Liver (tissue), 3 donors: ENCODE data around the gene ALDOA.

Experiments
- CTCF ChIP-seq: fragments of 150-350 bp; IDR thresholded peaks from 2 replicates; pipeline ENCODE4 v1.5.1; 2017; ENCODE audit warnings: improper control_type of control experiment, low read depth, low read length; ENCODE audit not compliant: missing input control
- FOXA1 ChIP-seq: IDR thresholded peaks from 2 replicates; pipeline ENCODE4 v1.6.1; 2016; ENCODE audit warnings: antibody characterized with exemption
- MAX ChIP-seq: IDR thresholded peaks from 2 replicates; pipeline ENCODE4 v1.6.1; 2016; ENCODE audit warnings: antibody characterized with exemption
- RAD21 ChIP-seq, 2 donors: IDR thresholded peaks; 2 replicates each; pipeline ENCODE4 v1.6.1; 2016; ENCODE audit warnings: antibody characterized with exemption in 2 of 2, mild to moderate bottlenecking in 2 of 2
- YY1 ChIP-seq: IDR thresholded peaks from 2 replicates; pipeline ENCODE4 v1.6.1; 2016; ENCODE audit warnings: antibody characterized with exemption, mild to moderate bottlenecking
- ZBTB33 ChIP-seq: IDR thresholded peaks from 2 replicates; pipeline ENCODE4 v1.6.1; 2016; ENCODE audit warnings: antibody characterized with exemption
- TF ChIP-seq, protein P1 (sequence below): IDR thresholded peaks from 2 replicates; pipeline ENCODE4 v1.6.1; 2016; ENCODE audit warnings: antibody characterized with exemption, mild to moderate bottlenecking
- TF ChIP-seq, protein P2 (sequence below): IDR thresholded peaks from 2 replicates; pipeline ENCODE4 v1.6.1; 2016; ENCODE audit warnings: antibody characterized with exemption
- donor health status: healthy.
- donor health status: healthy.

GRCh38 chr16:30054959-30055553 lies 10.5 kb upstream of the ALDOA start:
- TF ChIP-seq CTCF: peak; percentile 22
- TF ChIP-seq FOXA1: no peak
- peak; percentile 24 to 64 for TF ChIP-seq RAD21 (IDR thresholded peaks at IDR 0.05)
- no peak for TF ChIP-seq ZBTB33
- TF ChIP-seq YY1: no peak
- TF ChIP-seq, protein P1, sequence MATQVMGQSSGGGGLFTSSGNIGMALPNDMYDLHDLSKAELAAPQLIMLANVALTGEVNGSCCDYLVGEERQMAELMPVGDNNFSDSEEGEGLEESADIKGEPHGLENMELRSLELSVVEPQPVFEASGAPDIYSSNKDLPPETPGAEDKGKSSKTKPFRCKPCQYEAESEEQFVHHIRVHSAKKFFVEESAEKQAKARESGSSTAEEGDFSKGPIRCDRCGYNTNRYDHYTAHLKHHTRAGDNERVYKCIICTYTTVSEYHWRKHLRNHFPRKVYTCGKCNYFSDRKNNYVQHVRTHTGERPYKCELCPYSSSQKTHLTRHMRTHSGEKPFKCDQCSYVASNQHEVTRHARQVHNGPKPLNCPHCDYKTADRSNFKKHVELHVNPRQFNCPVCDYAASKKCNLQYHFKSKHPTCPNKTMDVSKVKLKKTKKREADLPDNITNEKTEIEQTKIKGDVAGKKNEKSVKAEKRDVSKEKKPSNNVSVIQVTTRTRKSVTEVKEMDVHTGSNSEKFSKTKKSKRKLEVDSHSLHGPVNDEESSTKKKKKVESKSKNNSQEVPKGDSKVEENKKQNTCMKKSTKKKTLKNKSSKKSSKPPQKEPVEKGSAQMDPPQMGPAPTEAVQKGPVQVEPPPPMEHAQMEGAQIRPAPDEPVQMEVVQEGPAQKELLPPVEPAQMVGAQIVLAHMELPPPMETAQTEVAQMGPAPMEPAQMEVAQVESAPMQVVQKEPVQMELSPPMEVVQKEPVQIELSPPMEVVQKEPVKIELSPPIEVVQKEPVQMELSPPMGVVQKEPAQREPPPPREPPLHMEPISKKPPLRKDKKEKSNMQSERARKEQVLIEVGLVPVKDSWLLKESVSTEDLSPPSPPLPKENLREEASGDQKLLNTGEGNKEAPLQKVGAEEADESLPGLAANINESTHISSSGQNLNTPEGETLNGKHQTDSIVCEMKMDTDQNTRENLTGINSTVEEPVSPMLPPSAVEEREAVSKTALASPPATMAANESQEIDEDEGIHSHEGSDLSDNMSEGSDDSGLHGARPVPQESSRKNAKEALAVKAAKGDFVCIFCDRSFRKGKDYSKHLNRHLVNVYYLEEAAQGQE: no peak
- TF ChIP-seq, protein P2, sequence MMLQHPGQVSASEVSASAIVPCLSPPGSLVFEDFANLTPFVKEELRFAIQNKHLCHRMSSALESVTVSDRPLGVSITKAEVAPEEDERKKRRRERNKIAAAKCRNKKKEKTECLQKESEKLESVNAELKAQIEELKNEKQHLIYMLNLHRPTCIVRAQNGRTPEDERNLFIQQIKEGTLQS: no peak
- TF ChIP-seq MAX: no peak
